GM19351 (cell line): ENCODE results near the gene WWOX.

ENCODE experiments used
- ATAC-seq: cut with Tn5 transposase; IDR thresholded peaks from one replicate; pipeline ENCODE4 v1.9.1; 2021; ENCODE audit warnings: mild to moderate bottlenecking, moderate library complexity; ENCODE audit not compliant: unreplicated experiment

Gene WWOX

GRCh38 chr16:78430281-78430680 is 330.8 kb downstream of the WWOX start:
- ATAC-seq, result no peak

- no peak for ATAC-seq
Measured at GRCh38 chr16:78431004-78431670, 331.7 kb downstream of the WWOX start.

DNA sequence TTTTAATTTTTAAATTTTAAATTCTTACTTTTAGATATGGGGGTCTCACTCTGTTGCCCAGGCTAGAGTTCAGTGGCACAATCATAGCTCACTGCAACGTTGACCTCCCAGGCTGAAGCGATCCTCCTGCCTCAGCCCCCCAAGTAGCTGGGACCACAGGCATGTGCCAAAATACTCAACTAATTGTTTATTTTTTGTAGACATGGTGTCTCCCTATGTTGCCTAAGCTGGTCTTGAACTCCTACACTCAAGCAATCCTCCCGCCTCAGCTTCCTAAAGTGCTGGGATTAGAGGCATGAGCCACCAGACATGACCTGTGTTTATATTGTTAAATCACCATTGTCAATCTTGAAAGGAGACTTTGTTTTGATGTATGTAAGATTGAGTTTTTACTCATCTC is 332.2 kb downstream of the WWOX start:
- no peak for ATAC-seq

- no peak for ATAC-seq
Measured at GRCh38 chr16:78432451-78432850, 333.0 kb downstream of the WWOX start.

DNA sequence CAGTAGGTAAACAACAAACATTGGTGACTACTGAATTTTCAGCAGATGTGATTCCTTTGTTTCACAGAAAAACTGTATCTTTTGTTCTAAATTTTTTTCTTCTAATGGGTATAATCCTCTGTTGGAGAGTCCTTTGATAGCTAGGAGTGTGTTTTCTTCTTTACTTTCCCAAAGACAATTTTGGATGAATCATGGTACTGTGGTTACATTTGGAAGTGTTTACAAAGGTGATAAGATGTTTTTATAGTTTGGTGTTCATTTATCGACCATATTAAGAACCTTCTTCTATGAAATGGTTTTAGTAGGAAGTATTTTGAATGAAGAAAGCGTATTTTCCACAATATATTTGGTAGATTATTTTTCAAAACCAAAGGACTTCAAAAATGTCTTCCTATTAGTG is 333.7 kb downstream of the WWOX start:
- no peak for ATAC-seq

GRCh38 chr16:78434401-78434800 is 334.9 kb downstream of the WWOX start:
- ATAC-seq, result no peak

DNA sequence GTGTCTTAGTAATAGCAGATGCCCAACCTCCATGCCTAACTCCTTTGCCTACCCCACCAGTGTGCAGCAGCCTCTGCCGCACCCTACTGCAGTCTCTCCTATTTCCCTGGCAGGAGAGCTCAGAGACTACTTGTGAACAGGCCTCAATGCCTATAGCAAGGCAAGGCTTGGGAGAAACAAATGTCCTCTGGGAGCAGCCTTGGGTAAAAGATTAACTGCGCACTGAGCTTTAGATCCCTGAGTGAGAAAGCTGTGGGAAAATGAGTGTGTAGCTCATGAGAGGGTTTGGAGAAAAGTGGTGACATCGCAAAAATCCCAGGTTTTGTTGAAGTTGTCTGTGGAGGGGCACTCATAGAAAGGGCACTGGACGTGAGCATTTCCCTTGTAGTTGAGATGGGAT is 335.8 kb downstream of the WWOX start:
- ATAC-seq, result no peak

GRCh38 chr16:78436023-78436422 is 336.6 kb downstream of the WWOX start:
- no peak for ATAC-seq

GRCh38 chr16:78436846-78437245 is 337.4 kb downstream of the WWOX start:
- ATAC-seq, result no peak

GRCh38 chr16:78437352-78437968 is 338.0 kb downstream of the WWOX start:
- peak; percentile 64 for ATAC-seq

DNA sequence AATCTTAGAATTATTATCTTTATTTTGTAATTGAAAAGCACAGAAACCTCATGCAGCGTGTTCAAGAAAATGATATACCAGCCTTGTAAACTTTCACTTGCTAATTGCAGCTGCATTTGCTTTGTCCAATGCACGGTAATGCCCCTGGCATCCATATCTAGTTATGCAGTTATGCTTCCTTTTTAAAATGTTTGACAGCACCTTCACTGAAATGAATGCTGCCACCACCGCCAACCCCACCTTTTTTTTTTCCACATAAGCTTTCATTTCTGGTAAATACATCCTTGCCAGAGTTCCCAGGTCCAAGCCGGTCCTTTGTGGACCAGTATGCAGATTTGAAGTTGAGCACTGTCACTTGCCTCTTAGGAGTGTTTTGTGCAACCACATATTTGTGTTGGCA is 338.8 kb downstream of the WWOX start:
- no peak for ATAC-seq

GRCh38 chr16:78438632-78439031 is 339.2 kb downstream of the WWOX start:
- ATAC-seq, result no peak

DNA sequence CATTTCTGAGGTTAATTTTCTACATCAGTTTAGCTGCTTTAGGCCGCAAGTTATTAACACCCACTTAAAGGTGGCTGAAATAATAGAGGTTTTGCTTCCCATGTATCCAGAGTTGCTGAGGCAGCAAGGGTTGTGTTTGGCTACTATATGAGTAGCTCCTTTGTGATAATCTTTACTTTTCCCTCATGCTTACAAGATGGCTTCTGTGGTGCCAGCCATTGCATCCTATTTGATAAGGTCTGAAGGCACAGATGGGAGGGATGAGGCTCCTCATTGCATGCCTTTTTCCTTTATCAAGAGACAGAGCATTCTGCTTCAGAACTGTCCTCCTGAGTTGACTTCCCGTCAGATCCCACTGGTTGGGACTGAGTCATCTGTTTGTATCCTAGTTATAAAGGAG is 340.2 kb downstream of the WWOX start:
- ATAC-seq, result no peak

DNA sequence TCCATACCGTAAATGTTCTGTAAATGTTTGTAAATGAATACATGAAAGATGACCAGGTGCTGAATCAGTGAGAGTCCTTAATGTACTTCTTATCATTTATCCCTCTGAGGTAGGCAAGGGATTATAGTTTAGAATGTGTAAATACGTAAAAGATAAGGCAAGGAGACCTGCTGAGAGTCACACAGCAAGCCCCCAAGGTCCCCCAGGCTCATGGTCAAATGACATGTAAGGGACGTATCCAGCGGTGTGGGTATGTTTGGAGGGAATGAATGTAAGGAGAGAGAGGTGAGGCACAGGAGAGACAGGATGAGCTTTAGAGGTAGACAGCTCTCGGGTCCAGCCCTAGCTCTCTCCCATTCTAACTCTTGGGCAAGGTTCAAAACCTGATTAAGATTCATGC is 341.8 kb downstream of the WWOX start:
- ATAC-seq, result no peak

- ATAC-seq, result no peak
Measured at GRCh38 chr16:78443542-78444364, 344.3 kb downstream of the WWOX start.

DNA sequence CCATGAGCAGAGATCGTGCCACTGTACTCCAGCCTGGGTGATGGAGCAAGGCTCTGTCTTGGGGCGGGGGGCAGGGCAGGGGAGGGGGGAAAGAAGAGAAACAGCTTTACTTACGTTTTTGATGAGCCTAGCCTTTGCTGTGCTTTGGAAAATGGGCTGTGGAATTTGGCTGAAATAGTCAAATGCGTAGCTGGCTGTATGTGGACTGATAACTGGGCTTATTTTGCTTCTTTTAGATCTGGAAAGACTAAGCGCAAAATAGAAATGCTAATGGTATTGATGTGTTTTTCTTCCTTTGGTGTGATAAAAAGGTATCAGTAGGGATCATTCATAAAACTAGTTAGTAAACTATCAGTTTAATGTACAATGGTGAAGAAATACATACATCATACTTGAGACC is 346.4 kb downstream of the WWOX start:
- no peak for ATAC-seq

- ATAC-seq, result no peak
Measured at GRCh38 chr16:78446486-78446885, 347.0 kb downstream of the WWOX start.

- no peak for ATAC-seq
Measured at GRCh38 chr16:78446992-78447563, 347.6 kb downstream of the WWOX start.

GRCh38 chr16:78448658-78449271 is 349.3 kb downstream of the WWOX start:
- ATAC-seq, result no peak

DNA sequence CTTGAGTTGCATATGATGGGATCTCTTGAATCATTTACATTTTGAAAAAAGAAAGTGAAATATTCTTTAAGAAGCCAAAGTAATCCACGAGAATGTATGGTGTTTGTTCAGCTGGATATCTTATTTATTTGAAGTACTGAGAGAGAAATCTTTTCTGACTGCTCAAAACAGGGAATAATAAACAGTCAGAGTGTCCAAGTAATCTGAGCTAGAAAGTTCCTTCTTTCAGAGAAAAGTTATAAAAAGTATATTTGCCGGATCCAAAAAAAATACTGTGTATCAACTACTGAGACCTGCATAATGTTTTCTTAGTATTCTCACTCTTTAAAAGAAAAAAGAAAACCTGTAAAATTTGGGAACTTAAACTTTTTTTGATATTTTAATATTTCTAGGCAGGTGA is 350.8 kb downstream of the WWOX start:
- no peak for ATAC-seq

- no peak for ATAC-seq
Measured at GRCh38 chr16:78452025-78452555, 352.6 kb downstream of the WWOX start.
